Fibroblast of pulmonary artery (primary cell): ENCODE data around the gene GLI1.
"Not testable (repeated sequence)": the region's sequence is repeated elsewhere in the genome, so short reads cannot be mapped to it uniquely, and the experiment has no call there.

ENCODE experiments used
- DNase-seq: peaks from one replicate; pipeline ENCODE4 v3.0.0-alpha.2; 2010; ENCODE audit warnings: low read depth
- H3K4me3 ChIP-seq: replicated peaks from 2 replicates; pipeline ENCODE4 v1.5.1; 2011; ENCODE audit warnings: low read depth, mild to moderate bottlenecking, control low read depth, low read length, moderate library complexity
- CTCF ChIP-seq: IDR thresholded peaks from 2 replicates; pipeline ENCODE4 v1.5.1; 2011; ENCODE audit warnings: mild to moderate bottlenecking, control low read depth, low read length, inconsistent platforms; ENCODE audit errors: missing control alignments

The GLI1 gene

GRCh38 chr12:57459750-57460467 is at the start of gene GLI1:
GLI1 (plus strand) TSS chr12:57459785; CDS start chr12:57463692, 3,907 bp downstream.
- peak; percentile 33 for DNase-seq
- H3K4me3 ChIP-seq = peak within 1 kb of the TSS; percentile 79
- no peak for TF ChIP-seq CTCF

GRCh38 chr12:57410534-57410933 is 49.1 kb upstream of the GLI1 start:
- no peak for TF ChIP-seq CTCF
- no peak overlapping the region for H3K4me3 ChIP-seq
- no peak for DNase-seq

- not testable (repeated sequence) for H3K4me3 ChIP-seq
Measured at GRCh38 chr12:57414160-57414559, 45.4 kb upstream of the GLI1 start.

GRCh38 chr12:57415088-57415487 is 44.5 kb upstream of the GLI1 start:
- no peak for TF ChIP-seq CTCF
- no peak for DNase-seq
- H3K4me3 ChIP-seq = no peak overlapping the region

More at GRCh38 chr12:57414160-57414559, 45.4 kb upstream of the GLI1 start:
- not testable (repeated sequence) for DNase-seq

GRCh38 chr12:57416039-57416996 is 43.3 kb upstream of the GLI1 start:
- DNase-seq = peak; percentile 8
- H3K4me3 ChIP-seq = no peak overlapping the region
- no peak for TF ChIP-seq CTCF

GRCh38 chr12:57418255-57418654 is 41.3 kb upstream of the GLI1 start:
- DNase-seq = no peak
- no peak for TF ChIP-seq CTCF
- no peak overlapping the region for H3K4me3 ChIP-seq

- no peak for DNase-seq
- no peak overlapping the region for H3K4me3 ChIP-seq
- no peak for TF ChIP-seq CTCF
Measured at GRCh38 chr12:57419495-57419894, 40.1 kb upstream of the GLI1 start.
